HG03432 (cell line): ENCODE data around the gene EMP2.
"Not testable (repeated sequence)": the region's sequence is repeated elsewhere in the genome, so short reads cannot be mapped to it uniquely, and the experiment has no call there.

Source experiments
- ATAC-seq: cut with Tn5 transposase; IDR thresholded peaks from one replicate; pipeline ENCODE4 v1.9.1; 2021; ENCODE audit warnings: mild to moderate bottlenecking, moderate library complexity; ENCODE audit not compliant: unreplicated experiment

EMP2 gene

GRCh38 chr16:10579575-10579964 is 828 bp downstream of the EMP2 start:
- ATAC-seq = no peak

- ATAC-seq = no peak
Observed at GRCh38 chr16:10578474-10579316, 1.7 kb downstream of the EMP2 start.

DNA sequence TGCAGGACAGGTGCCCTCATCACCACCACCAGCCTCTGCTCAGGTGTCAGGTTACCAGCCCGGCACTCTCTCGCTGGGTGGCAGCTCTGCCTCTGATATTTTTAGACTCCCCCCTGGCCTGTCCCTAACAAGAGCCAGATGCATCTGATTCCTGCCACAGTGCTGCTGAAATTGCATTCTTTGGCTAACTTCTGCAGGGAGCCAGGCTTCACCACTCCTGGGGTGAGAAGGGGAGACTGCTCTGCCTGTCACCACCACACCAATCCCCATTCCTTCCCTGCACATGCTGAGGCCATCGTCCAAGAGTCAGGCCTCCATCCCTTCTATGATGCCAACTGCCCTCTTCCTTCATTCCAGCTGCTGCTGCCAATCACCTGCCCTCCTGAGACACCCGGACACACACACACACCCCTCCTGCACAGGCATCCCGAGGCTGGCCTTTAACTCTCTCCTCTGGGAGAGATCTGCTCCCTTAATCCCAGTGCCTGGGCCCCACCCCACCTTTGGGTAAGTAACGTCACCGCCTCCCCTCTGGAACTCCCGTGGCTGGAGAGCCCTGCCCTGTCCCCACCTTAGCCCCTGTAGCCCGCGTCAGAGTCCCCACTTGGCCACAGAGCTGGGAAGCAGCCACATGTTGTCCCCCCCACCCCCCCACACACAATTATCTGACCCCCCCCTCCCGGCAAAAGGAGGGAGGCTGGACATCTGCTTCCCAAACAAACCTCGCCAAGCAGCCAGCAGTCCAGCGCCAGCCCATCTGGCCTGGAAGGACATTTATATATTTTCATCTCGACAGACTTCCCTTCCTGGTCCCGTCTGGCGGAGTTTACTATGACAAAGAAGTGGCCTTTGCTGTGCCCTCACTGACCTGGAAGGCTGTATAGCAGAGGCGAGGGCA is 2.8 kb downstream of the EMP2 start:
- ATAC-seq = no peak

- ATAC-seq = no peak
Observed at GRCh38 chr16:10576390-10577304, 3.8 kb downstream of the EMP2 start.

- no peak for ATAC-seq
Observed at GRCh38 chr16:10575506-10576130, 4.8 kb downstream of the EMP2 start.

GRCh38 chr16:10572611-10573010 is 7.8 kb downstream of the EMP2 start:
- ATAC-seq = no peak

- ATAC-seq = no peak
Observed at GRCh38 chr16:10571354-10571753, 9.0 kb downstream of the EMP2 start.

DNA sequence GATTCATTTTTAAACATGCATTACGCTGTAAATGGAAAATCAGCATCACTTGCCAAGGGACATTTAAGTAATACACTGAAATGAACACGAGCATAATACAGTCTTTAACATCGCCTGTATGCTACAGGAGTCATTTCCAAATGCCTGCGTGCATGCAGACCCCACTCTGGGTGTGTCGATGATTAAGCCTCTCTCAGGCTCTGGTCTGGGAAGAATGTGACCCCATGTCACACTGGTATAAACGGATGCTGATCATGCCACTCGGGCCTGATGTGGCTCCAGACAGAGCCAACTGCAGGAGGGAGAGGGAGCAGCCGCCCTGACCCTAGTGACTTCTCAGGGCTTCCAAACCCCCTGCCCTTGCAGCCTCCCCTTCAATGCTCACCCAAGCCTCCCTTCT is 10.8 kb downstream of the EMP2 start:
- ATAC-seq = no peak

- ATAC-seq = no peak
Observed at GRCh38 chr16:10566613-10567012, 13.8 kb downstream of the EMP2 start.

DNA sequence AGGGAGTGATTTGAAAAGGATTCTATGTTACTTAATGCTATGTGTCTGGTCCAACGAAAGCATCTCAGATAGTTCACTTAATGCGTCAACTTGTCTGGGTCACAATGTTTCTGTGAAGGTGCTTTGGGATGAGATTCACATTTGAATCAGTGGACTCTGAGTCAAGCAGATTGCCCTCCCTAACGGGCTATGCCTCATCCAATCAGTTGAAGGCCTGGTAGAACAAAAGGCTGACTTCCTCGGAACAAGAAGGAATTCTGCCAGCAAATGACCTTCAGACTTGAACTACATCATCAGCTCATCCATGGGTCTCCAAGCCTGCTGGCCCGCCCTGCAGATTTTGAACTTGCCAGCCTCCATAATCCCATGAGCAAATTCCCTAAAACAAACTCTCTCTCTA is 15.2 kb downstream of the EMP2 start:
- ATAC-seq = no peak

DNA sequence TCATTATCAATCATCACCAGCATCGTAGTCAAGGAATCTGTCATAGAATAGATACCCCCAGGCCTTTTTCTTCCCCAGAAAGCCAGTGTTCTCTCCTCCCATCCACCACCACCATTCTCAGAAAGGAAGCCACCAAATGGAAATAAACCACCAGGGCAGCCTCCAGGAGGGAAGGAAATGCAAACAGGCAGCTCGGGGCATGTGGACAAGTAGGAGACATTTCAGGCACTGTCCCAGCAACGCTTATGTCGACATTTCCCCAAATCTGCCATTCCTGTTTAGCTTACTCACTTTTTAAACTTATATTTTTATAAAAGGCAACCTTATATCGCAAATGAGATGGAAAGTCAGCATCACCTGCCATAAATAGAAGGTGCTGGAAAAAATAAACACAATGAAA is 15.8 kb downstream of the EMP2 start:
- ATAC-seq = no peak

DNA sequence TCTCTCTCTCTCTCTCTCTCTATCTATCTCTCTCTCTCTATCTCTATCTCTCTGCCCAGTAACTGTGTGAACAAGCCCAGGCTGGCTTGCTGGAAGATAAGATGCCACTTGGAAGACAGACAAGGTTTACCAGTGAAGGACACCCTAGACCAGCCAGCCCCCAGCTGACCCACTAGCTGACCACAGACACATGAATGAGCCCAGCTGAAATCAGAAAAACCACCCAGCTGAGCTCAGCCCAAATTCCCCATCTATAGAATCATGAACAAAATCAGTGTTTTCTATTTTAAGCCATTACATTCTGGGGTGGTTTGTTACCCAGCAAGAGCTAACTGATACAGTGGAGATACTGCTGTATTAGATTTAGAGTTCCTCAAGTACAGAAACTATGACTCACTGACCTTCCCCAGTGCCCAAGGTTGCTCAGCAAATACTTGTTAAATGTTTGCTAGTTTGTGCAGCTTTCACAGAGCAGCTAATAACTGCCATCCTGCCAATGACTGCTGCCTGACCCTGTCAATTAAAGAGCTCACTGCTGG is 18.0 kb downstream of the EMP2 start:
- ATAC-seq = no peak

GRCh38 chr16:10561425-10561824 is 19.0 kb downstream of the EMP2 start:
- ATAC-seq = no peak

- ATAC-seq = no peak
Observed at GRCh38 chr16:10561001-10561400, 19.4 kb downstream of the EMP2 start.

GRCh38 chr16:10559792-10560191 is 20.6 kb downstream of the EMP2 start:
- ATAC-seq = not testable (repeated sequence)

GRCh38 chr16:10558746-10559641 is 21.4 kb downstream of the EMP2 start:
- no peak for ATAC-seq

DNA sequence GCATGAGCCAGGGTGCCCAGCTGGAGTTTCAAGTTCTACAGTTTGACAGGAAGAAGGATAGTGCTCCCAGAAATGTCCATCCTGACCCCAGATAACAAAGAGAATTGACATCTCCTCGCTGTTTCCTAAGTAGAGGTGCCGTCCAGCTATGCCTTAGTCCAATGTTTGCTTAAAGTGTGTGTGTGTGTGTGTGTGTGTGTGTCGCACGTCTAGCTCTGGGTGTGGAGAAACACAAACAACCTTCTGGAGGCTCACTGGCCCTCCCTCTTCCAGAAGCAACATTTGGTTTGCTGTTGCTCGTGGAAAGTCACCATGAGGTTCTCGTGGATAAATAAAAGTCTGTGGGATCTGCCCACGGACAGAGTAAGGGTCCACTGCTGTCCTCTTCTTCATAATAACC is 22.1 kb downstream of the EMP2 start:
- no peak for ATAC-seq

- ATAC-seq = no peak
Observed at GRCh38 chr16:10557750-10558149, 22.6 kb downstream of the EMP2 start.

GRCh38 chr16:10556236-10556635 is 24.2 kb downstream of the EMP2 start:
- no peak for ATAC-seq
